GM12874 (cell line): ENCODE measurements around the gene KLHL26.

Experiments
- CTCF ChIP-seq: IDR thresholded peaks from 2 replicates; pipeline ENCODE4 v1.5.1; 2011; ENCODE audit warnings: low read depth, mild to moderate bottlenecking, control low read depth, low read length, moderate library complexity; ENCODE audit not compliant: insufficient read depth

KLHL26 gene

GRCh38 chr19:18650021-18650390, 13.2 kb downstream of the KLHL26 start:
- TF ChIP-seq CTCF, result no peak

GRCh38 chr19:18650468-18651041, 13.7 kb downstream of the KLHL26 start:
- no peak for TF ChIP-seq CTCF

DNA sequence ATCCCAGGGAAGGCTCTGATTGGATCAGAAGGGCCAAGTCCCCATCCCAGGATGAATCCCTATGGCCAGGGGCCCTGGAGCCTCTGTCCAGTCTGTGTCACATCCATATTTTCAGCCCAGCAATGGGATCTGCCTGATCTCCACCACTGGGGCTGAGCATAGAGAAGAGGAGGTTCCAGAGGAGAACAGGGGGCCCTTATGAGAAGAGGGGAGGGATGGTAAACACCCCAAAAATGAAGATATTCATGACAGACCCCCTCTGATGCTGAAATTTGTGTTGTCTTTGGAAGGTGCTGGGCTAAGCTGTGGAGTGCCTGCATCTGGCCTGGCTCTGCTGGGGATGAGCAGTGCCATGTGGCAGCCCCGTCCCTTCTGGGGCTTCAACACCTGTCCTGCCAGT, 14.5 kb downstream of the KLHL26 start:
- no peak for TF ChIP-seq CTCF

GRCh38 chr19:18651733-18652132, 14.9 kb downstream of the KLHL26 start:
- TF ChIP-seq CTCF, result no peak

DNA sequence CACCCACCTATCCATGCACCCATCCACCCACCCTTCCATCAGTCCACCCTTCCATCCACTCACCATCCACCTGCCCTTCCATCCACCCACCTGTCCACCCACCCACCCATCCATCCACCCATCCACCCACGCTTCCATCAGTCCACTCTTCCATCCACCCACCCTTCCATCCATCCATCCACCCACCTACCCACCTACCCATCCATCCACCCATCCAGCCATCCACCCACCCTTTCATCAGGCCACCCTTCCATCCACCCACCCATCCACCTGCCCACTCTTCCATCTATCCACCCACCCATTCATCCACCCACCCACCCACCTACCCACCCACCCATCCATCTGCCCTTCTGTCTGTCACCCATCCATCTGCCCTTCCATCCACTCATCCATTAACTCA, 17.0 kb downstream of the KLHL26 start:
- no peak for TF ChIP-seq CTCF

DNA sequence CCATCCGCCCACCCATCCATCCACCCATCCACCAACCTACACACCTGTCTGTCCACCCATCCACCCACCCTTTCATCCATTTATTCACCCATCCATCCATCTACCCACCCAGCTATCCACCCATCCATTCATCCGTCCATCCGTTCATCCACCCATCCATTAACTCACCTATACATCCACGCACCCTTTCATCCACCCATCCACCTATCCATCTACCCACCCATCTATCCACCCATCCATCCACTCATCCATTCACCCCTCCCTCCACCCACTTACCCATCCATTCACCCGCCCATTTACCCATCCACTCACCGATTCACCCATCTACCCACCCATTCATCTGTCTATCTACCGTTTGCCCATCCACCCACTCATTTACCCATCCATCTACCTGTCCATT, 17.6 kb downstream of the KLHL26 start:
- no peak for TF ChIP-seq CTCF

GRCh38 chr19:18655173-18655844, 18.5 kb downstream of the KLHL26 start:
- TF ChIP-seq CTCF, result no peak
